HG02623 (cell line): ENCODE data around the gene SLC8A1.
A peak's percentile ranks its signal among the peaks of the same experiment; 100 is the strongest.

Source experiments
- ATAC-seq: cut with Tn5 transposase; IDR thresholded peaks from one replicate; pipeline ENCODE4 v1.9.1; 2021; ENCODE audit warnings: moderate library complexity; ENCODE audit not compliant: unreplicated experiment

SLC8A1 gene

GRCh38 chr2:40283111-40283909, 168.6 kb downstream of the SLC8A1 start:
- no peak for ATAC-seq

GRCh38 chr2:40282428-40282827, 169.5 kb downstream of the SLC8A1 start:
- peak; percentile 37 for ATAC-seq

GRCh38 chr2:40281021-40281940, 170.6 kb downstream of the SLC8A1 start:
- ATAC-seq, result peak; percentile 64

- ATAC-seq, result no peak
Measured at GRCh38 chr2:40279482-40279881, 172.4 kb downstream of the SLC8A1 start.

- ATAC-seq, result no peak
Measured at GRCh38 chr2:40279001-40279400, 172.9 kb downstream of the SLC8A1 start.

- no peak for ATAC-seq
Measured at GRCh38 chr2:40276076-40276475, 175.8 kb downstream of the SLC8A1 start.

GRCh38 chr2:40274270-40274669, 177.6 kb downstream of the SLC8A1 start:
- no peak for ATAC-seq

GRCh38 chr2:40273734-40274182, 178.1 kb downstream of the SLC8A1 start:
- no peak for ATAC-seq

GRCh38 chr2:40271094-40271493, 180.8 kb downstream of the SLC8A1 start:
- no peak for ATAC-seq

GRCh38 chr2:40270372-40270771, 181.5 kb downstream of the SLC8A1 start:
- ATAC-seq, result no peak

- no peak for ATAC-seq
Measured at GRCh38 chr2:40268566-40268965, 183.3 kb downstream of the SLC8A1 start.

GRCh38 chr2:40266201-40266600, 185.7 kb downstream of the SLC8A1 start:
- ATAC-seq, result no peak

- no peak for ATAC-seq
Measured at GRCh38 chr2:40265602-40266001, 186.3 kb downstream of the SLC8A1 start.

- ATAC-seq, result no peak
Measured at GRCh38 chr2:40261042-40261441, 190.8 kb downstream of the SLC8A1 start.

- no peak for ATAC-seq
Measured at GRCh38 chr2:40260437-40260836, 191.5 kb downstream of the SLC8A1 start.

- ATAC-seq, result no peak
Measured at GRCh38 chr2:40259900-40260299, 192.0 kb downstream of the SLC8A1 start.

GRCh38 chr2:40258135-40258457, 193.8 kb downstream of the SLC8A1 start:
- no peak for ATAC-seq

GRCh38 chr2:40257340-40258134, 194.4 kb downstream of the SLC8A1 start:
- no peak for ATAC-seq

- ATAC-seq, result no peak
Measured at GRCh38 chr2:40256649-40257048, 195.2 kb downstream of the SLC8A1 start.

GRCh38 chr2:40256008-40256407, 195.9 kb downstream of the SLC8A1 start:
- no peak for ATAC-seq

- ATAC-seq, result no peak
Measured at GRCh38 chr2:40255103-40255502, 196.8 kb downstream of the SLC8A1 start.
